Stimulated activated naive CD4-positive, alpha-beta T cell (primary cell): Measurements from ENCODE around the gene C2.
"Not testable (repeated sequence)": the region's sequence is repeated elsewhere in the genome, so short reads cannot be mapped to it uniquely, and the experiment has no call there.

Experiments
- DNase-seq, 6 experiments: peaks; one replicate each; lab custom pipeline; 2025; lab: John Stamatoyannopoulos, UW

Gene C2

DNA sequence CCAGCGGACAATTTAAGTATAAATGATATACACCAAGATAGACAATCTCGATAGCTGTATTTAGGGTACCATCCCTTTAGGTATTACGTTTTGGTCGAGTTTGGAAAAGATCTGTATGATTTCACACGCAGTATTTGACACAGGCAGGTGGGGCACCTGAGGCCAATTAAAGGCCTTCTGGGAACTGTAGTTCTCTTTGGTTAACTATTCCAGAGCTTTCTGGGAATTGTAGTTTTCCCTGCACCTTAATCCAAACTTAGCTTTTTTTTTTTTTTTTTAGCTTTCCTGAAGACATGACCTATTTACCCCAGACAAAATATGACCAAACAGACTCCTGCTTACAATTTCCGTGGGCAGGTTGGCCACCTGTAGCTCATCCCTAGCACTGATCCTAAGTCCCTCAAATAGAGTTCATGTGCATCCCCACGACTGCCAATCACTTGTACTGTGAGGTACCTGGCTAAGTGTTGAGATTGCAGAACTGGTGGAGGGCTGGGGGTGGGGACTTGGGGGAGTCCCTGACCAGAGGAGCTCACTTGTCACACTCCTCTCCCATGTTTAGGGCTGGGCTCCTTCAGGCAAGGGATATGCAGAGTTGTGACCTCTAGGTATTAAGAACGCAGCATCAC lies 29.0 kb upstream of the C2 start:
- peak in 5 of 6 experiments; percentile 26 to 69 (median 63) for DNase-seq

DNA sequence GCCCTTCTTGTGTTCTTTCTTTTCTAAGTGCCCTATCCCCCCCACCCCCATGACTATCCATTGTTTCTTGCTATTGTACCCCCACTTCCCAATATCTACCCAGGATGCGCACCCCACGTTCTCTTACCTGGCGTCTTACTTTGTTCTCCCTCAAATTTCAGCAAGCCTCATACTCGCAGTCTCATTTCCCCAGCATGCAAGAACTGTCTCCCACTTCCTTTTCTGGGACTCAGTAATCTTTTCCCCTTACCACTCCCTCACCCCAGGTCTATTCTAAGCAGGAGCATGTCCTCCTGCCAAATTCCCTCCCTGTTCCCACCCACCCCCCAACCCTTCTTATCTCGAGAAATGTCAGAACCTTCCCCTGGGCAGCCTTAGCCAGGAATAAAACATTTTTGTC lies 28.3 kb upstream of the C2 start:
- no peak for DNase-seq

DNA sequence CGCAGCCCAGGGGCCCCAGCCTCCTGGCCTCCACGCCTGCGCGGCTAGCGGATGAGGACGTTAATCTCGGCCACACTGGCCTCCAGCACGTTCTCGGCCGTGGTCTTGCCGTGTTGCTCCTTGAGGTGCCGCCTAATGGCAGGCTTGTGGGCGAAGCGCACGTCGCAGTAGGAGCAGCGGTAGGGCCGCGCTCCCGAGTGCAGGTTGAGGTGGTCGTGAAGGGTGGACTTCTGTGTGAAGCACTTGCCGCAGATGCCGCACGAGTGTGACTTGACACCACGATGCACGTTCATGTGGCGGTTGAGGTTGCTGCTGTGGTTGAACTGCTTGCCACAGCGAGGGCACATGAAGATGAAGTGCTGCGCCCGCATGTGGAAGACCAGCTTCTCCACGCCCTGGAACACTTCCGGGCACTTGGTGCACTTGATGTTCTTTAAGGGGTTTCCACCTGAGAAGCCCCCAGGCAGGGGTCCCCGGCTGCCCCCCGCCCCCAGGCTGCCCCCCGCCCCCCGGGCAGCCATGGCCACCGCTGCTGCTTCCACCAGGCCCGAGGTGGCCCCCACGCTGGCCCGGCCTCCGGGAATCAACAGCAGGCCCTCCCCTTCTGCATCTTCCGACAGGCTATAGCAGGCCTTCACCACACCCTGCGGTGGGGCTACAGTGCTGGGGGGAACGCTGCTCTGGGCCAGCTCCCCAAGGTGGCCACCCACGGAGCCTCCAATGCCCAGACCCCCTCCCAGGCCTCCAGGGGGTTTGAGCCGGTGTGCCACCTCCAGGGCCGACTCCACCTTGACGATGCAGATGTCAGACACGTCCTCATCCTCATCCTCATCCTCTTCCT lies 27.4 kb upstream of the C2 start:
- no peak for DNase-seq

DNA sequence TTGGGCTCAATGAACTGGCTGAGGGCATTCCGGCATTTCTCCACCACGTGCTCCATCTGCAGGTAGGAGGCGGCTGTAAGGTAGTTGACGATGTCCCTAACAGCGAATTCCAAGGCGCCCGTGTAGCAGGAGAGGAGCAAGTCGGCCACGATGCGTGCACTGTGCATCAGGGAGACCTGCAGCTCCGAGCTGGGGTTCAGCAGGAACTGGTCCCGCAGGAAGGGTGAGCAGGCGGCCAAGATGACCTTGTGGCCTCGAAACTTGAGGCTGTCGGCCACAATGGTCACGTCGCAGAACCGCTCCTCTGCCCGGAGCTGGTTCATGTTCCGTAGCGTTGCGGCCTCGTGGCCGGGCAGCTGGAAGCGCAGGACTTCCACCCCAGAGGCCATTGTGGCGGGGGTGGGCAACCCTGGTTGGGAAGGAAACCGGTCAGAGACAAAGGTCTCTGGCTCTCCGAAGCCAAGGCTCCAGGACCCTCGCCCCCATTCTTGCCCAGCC lies 26.6 kb upstream of the C2 start:
- DNase-seq = no peak

DNA sequence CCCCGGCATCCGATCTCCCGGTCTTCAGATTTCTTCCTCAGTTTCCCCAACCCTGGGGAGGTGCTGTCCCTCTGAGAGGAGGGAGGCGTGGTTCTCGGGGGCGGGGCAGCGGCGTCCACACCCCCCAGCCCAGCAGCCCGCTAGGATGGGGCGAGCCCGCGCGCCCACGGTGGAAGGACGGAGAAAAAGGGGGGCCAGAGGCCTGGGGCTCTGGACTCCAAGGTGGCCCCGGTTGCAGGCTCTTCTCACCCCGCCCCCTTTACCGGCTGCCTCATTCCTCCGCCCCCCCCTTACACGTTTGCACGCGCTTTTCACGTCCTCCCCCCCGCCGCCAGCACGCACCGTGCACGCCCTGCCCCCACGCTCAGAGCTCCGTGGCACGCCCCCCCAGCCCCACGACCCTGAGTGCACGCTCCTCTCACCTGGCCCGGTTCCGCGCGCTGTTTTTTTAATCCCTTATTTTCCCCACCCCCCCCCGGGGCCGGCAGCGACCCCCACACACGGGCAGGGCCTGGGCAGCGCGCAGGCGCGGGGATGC lies 26.0 kb upstream of the C2 start:
- DNase-seq = peak; percentile 61 to 87 (median 78)

DNA sequence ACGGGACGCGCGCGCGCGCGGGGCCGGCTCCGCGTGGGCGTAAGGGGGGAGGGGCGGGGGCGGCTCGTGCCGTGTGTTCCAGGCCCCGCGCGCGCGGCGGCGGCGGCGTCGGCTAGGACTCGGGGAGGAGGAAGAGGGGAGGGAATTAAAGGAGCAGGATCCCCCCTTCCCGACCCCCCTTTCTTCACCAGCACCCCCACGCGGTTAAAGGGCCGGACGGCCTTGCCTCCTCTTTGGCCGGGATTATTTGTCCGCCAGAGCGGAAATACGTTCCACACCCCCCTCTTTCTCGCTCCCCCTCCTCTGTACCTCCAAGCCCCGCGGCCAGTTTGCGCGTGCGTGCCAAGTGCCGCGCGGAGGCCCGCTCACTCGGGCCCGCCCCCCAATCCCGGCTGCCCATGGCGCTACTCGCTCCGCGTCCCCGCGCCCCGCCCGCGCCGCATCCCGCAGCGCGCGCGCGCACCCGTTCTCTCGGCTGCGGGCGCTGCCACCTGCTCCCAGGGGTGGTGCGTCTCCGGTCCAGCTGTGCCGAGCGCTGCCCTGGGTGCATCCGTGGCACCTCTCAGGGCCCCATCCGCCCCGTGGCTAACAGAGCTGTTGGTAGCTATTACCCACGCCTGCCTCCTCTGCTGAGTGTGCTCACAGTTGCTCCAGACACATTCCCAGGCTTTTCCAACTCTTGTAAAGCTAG lies 25.4 kb upstream of the C2 start, which contains the start of gene ZBTB12:
TSS of gene ZBTB12 (minus strand) at position 134 of the 691 bp plus-strand sequence. CDS start 781 bp downstream, outside the sequence.
- DNase-seq = peak; percentile 78 to 90 (median 86)

DNA sequence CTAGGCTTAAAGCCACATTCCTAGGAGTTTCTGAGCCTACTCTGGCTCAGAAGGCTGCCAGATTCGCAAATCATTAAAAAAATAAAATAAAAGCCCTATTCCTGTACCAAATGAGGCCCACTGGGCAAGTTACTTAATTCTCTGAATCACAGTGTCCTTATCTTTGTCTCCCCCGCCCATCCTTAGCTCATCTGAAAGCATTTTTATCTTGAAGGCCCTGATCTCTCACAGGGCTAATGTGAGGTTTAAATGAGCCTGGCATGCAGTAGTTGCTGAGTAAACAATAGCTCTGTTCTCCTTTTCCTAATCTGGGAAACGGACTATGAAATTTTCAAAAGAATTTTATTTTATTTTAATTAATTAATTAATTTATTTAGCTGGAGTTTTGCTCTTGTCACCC lies 23.6 kb upstream of the C2 start:
- DNase-seq = no peak

DNA sequence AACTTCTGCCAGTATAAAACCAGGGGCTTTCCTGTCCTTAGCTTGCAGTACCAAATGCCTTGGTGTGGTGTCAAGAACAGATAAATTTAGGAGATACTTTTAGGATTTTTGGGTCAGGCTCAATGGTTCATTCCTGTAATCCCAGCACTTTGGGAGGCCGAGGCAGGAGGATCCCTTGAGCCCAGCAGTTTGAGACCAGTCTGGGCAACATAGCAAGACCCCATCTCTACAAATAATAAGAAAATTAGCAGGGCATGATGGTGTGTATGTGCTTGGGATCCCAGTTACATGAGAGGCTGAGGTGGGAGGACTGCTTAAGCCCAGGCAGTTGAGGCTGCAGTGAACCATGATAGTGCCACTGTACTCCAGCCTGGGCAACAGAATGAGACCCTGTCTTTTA lies 22.5 kb upstream of the C2 start:
- no peak for DNase-seq

DNA sequence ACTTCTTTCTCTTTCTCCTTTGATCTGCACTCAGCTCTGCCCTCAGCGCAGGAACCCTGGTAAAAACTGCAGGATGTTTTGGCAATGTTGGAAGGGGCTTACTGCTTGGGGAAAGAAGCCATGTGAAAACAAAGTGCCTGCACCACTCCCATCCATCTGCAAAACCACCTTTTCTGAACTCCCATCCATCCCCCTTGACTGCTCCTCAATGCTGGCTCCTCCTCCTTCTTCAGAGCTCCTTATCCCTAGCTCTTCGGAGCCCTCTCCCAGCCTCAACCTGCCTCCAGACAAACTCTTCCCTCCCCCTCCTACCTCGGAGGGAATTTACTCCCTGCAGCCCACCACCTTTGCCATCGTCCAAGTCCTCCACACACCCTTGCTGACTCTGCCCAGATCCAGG lies 21.4 kb upstream of the C2 start:
- DNase-seq = no peak

DNA sequence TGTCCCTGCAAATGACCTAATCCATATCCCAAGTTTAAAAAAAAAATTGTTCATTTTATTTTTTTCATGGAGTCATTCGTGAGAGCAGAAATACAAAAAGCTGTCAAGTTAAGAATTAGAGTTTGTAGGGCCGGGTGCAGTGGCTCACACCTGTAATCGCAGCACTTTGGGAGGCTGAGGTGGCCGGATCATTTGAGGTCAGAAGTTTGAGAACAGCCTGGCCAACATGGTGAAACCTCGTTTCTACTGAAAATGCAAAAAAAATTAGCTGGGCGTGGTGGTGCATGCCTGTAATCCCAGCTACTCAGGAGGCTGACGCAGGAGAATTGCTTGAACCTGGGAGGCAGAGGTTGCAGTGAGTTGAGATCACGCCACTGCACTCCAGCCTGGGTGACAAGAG lies 20.8 kb upstream of the C2 start:
- not testable (repeated sequence) for DNase-seq

DNA sequence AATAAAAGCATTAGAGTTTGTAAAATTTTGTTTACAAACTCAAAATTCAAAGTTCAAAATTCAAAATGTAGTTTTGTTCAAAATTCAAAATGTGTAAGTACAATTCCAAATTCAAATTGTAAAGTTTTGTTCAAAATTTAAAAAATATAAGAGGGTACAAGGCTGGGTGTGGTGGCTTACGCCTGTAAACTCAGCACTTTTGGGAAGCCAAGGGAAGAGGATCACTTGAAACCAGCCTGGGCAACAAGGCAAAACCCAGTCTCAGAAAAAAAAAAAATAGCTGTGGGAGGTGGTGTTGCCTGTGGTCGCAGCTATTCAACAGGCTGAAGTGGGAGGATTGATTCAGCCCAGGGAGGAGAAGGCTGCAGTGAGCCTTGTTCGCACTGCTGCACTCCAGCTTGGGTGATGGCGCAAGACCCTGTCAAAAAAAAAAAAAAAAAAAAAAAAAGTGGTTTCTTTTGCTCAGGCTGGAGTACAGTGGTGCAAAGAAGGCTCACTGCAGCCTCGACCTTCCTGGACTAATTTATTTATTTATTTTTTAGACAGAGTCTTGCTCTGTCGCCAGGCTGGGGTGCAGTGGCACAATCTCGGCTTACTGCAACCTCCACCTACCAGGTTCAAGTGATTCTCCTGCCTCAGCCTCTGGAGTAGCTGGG lies 20.2 kb upstream of the C2 start:
- no peak for DNase-seq

DNA sequence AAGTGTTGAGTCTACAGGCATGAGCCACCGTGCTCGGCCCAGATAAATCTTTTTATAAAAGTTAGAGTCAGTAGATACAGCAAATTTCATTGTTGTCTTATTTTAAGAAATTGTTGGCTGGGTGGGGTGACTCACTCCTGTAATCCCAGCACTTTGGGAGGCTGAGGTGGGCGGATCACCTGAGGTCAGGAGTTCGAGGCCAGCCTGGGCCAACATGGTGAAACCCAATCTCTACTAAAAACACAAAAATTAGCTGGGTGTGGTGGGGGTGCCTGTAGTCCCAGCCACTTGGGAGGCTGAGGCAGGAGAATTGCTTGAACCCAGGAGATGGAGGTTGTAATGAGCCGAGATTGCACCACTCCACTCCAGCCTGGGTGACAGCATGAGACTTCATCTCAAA lies 19.3 kb upstream of the C2 start:
- DNase-seq = not testable (repeated sequence)

DNA sequence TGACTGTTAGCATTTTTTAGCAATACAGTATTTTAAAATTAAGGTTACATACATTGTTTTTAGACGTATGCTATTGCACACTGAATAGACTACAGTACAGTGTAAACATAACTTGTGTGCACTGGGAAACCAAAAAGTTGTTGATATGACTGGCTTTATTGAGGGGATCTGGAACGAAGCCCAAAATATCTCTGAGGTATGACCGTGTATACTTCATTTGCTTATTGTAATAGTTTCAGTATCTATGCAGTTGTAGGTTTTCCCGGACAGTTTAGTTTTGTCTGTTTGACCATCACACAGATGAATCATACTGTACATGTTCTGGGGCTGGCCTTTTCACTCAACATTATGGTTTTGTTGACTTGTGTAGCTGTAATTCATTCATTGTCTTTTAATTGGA lies 18.7 kb upstream of the C2 start:
- no peak for DNase-seq

DNA sequence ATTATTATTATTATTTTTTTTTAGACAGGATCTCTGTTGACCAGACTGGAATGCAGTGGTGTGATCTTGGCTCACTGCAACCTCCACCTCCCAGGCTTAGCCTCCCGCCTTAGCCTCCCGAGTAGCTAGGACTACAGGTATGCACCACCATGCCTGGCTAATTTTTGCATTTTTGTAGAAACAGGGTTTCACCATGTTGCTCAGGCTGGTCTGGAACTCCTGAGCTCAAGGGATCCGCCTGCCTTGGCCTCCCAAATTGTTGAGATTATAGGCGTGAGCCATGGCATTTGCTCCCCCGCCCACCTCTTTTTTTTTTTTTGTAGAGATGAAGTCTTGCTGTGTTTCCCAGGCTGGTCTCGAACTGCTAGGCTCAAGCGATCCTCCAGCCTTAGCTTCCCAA lies 18.2 kb upstream of the C2 start:
- not testable (repeated sequence) for DNase-seq

DNA sequence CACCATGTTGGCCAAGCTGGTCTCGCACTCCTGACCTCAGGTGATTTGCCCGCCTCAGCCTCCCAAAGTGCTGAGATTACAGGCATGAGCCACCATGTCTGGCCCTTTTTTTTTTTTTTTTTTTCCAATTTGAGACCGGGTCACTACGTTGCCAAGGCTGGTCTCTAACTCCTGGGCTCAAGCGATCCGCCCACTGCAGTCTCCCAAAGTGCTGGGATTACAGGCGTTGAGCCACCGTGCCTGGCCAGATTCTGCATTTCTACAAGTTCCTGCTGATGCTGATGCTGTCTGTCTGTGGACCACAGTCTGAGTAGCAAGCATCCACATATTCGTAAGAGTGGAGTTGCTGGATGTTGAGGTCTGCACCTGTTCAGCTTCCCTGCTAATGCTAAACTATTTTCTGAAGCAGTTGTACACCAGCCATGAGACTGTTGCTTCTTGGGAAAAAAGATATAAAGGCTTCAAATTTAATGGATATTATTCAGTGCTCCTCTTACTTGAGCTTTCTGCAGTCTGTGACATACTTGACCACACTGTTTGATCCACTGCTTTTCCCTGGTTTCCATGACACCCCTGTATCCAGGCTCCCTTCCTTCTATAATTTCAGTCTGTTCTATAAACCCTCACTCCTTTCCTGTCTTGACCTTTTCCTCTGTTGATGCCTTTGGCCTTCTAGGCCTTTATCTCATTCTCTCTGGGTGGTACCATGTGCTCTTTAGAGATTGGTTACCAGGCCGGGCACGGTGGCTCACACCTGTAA lies 15.5 kb upstream of the C2 start:
- no peak for DNase-seq

DNA sequence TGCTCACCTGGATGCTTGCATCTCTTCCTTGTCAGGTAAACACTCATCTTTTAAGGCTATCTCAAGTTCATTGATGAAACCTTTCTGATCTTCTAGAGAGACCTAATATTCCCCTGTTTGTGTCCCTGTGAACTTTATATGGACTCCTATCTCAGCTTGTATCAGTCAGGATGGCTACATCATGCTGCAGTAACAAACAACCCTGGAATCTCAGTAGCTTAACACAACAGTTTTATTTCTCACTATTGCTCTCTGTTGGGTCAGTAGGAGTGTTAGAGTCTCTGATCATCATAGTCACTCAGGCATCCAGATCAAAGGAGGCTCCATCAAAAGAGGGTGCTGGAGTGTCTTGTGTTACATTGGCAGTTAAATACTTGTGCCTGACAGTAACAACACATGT lies 12.2 kb upstream of the C2 start:
- DNase-seq = no peak

DNA sequence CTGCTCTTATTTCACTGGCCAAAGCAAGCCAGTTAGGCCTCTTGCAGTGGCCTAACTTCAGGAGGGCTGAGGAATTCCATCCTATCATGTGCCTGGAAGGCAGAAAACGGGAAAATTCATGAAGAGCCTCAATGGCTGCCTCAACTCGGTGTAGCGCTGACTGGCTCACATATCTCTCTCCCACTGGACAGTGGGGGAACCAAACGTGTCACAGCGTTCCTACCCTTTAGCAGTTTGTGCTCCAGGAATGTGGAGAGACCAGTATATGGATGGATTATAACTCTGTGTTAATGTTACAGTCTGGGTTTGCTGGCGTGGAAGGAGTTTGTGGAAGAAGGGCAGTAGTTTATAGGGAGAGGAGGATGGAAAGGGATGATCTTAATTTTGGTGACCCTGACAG lies 11.8 kb upstream of the C2 start:
- no peak for DNase-seq

DNA sequence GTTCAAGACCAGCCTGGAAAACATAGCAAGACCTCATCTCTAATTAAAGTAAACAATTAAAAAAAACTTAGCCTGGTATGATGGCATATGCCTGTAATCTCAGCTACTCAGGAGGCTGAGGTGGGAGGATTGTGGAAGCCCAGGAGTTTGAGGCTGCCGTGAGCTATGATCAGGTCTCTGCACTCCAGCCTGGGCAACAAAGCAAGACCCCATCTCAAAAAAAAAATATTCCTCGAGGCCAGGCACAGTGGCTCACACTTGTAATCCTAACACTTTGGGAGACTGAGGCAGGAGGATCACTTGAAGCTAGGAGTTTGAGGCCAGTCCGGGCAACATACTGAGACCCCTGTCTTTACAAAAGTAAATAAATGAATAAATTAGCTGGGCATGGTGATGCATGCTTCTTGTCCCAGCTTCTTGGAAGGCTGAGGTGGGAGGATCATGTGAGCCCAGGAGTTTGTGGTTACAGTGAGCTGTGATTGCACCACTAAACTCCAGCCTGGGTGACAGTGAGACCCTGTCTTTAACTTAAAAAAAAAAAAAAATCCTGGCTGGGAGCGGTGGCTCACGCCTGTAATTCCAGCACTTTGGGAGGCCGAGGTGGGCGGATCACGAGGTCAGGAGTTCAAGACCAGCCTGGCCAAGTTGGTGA lies 9.3 kb upstream of the C2 start:
- no peak for DNase-seq

DNA sequence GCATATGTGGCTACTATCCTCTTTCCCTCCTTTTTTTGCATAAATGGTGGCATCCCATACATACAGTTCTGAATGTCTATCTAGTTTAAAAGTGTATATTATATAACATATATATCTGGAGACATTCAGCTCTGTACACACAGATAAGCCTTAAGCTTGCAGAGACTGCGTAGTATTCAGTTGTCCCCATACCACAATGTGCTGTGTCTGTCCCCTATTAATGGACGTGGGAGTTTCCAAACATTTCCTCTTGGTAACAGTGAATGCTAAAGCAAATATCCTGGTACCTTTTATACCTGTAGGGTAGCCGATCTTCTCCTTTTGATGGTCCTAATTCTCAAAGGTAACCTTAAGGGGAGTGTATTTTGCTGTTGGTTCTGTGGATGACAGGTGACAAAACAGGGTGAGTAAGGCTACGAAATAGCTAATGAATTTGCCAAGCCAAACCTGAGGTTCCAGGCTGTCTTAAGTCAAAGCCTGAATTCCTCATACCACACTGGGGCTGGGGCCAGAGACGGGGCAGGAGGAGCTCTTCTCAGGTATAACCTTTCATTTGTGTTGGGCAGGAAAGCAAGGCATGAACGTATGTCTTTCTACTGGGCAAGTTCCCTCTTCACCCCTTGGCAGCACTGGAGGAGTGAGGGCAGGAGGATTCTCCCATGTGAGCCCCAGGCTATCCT lies 7.8 kb upstream of the C2 start:
- DNase-seq = no peak

DNA sequence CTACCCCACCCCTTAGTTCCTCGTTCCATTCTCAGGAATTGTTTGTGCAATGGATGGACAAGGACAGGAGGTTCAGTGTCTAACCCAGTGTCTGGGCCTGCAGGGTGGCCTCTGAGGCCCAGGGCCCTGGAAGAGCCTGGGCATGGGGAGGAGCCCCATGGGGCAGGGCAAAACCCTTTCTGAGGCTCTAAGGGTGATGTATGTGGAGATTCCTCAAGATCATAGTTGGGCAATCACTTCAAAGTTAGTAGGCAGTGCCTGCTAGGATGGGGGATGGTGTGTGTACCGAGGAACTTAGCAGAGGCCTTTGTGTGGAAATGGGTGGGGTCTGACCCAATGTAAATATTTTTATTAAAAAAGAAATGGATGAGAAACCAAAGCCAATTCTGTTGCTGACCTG lies 6.7 kb upstream of the C2 start:
- no peak for DNase-seq
